ENCODE data around the gene SPNS3. TPM values are rescaled to one million over a fixed set of nuclear protein-coding genes. Genes with fewer than 3 reads are reported as not detected.
A peak's percentile ranks its signal among the peaks of the same experiment; 100 is the strongest.

SPNS3 gene
- total RNA-seq, 2 donors from 2014 or later, result 0.90 to 1.0 TPM

DNA sequence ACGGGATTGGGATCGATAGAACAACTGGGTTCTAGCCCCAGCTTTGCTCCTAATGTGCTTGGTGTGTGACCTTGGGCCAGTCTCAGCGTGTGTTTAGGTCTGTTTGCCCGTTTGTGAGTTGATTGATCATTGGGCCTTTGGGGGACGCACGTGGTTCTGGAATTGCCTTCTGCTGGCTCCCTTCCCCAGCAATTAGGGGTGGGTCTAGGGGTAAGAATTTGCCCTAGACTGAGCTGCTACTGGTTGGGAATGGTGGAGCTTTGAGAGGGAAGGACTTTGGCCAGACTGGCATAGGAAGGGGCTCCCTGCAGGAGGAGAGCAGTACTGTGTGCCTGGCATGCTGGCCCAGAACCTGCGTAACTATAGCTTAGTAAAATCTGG is 66.4 kb downstream of the SPNS3 start:
- DNase-seq, result no peak
- H3K4me3 ChIP-seq, result peak overlapping the region; percentile 43
- H3K9ac ChIP-seq (ENCODE audit: low read depth in 2 of 2, low read length in 2 of 2), result peak overlapping the region; percentile 24 to 34
- H3K27ac ChIP-seq, result peak overlapping the region; percentile 12
- peaks cover 4% of the 10 kb centered on the region for H3K4me1 ChIP-seq
- H3K27me3 ChIP-seq, result peaks cover 10% of the 10 kb centered on the region
- H3K9me3 ChIP-seq, result no peaks in the 10 kb centered on the region
- intact Hi-C loops (cut with DNase I), result no loop called here
- H3K36me3 ChIP-seq, result no peaks in the 10 kb centered on the region
- TF ChIP-seq, protein P1, sequence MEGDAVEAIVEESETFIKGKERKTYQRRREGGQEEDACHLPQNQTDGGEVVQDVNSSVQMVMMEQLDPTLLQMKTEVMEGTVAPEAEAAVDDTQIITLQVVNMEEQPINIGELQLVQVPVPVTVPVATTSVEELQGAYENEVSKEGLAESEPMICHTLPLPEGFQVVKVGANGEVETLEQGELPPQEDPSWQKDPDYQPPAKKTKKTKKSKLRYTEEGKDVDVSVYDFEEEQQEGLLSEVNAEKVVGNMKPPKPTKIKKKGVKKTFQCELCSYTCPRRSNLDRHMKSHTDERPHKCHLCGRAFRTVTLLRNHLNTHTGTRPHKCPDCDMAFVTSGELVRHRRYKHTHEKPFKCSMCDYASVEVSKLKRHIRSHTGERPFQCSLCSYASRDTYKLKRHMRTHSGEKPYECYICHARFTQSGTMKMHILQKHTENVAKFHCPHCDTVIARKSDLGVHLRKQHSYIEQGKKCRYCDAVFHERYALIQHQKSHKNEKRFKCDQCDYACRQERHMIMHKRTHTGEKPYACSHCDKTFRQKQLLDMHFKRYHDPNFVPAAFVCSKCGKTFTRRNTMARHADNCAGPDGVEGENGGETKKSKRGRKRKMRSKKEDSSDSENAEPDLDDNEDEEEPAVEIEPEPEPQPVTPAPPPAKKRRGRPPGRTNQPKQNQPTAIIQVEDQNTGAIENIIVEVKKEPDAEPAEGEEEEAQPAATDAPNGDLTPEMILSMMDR (IDR thresholded peaks at IDR 0.05), result no peak

DNA sequence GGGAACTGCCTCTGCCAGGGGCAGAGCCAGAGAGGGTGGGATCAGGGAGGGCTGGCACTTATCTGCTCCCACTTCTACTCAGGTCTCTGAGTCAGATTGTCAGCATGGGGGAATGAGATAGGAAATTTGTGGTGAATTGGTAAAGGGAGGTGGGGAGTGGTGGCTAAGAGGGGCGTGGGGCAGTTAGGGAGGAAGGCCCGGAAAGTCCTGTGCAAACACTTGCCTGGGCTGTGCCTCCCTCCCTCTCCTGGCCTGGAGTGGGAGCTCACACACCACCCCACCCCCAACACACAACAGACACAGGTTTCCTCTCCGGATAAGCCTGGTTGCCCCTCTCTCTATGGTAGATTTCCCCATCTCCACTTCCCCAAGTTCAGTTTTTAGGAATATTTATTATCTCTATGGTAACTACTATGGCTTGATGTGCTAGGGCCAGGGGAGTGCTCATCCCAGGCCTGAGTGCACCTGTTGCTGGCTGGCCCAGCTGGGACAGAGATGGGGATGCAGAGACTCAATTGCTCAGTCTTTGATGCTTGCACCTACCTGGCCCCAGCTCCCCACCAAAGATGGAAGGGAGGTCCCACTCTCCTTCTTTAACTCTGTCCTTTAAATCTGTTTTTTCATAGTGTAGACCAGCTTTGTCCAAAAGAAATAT is 67.7 kb downstream of the SPNS3 start:
- H3K27me3 ChIP-seq, result peaks cover 10% of the 10 kb centered on the region

DNA sequence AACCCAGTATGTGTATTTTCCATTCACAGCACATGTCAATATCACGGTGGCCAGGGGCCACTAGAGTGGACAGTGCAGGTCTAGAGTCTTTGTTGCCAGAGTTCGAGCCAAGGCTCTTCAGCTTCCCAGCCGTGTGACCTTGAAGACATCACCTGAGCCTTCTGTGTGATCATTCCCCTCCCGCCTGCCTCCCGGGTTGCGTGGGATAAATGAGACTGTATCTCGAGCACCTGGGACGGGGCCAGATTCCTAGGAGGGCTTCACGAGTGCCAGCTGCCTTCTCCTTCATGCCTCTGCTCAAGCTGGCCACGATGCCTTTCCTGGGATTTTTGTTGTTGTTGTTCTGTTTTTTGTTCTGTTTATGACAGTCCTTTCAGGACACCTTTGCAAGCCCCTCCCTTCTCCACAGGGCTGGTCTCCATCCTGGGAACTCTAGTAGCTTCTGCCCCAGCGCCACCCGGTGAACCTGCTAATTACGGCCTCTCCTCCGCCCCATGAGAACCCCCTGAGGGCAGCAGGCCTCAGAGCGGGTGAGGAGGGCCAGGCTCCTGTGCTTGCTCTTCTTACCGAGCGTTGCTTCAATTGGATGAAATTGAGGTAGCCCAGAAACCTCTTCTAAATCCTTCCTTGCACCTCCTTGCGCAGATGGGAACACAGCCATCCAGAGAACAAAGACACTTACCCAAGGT is 68.9 kb downstream of the SPNS3 start:
- TF ChIP-seq, protein P1 (IDR thresholded peaks at IDR 0.05), result no peak
- H3K27me3 ChIP-seq, result peaks cover 10% of the 10 kb centered on the region
- no peaks in the 10 kb centered on the region for H3K9me3 ChIP-seq
- no peak overlapping the region for H3K9ac ChIP-seq (ENCODE audit: low read depth in 2 of 2, low read length in 2 of 2)
- intact Hi-C loops (cut with DNase I), result no loop called here
- DNase-seq, result no peak
- no peak overlapping the region for H3K4me3 ChIP-seq
- H3K4me1 ChIP-seq, result peaks cover 4% of the 10 kb centered on the region
- no peak overlapping the region for H3K27ac ChIP-seq
- no peaks in the 10 kb centered on the region for H3K36me3 ChIP-seq

More for the DNA sequence above, 67.7 kb downstream of the SPNS3 start:
- Histone ChIP-seq H3K4me1 (peaks cover 4% of the 10 kb centered on the region), H3K9ac (ENCODE audit: low read depth in 2 of 2, low read length in 2 of 2) (peak overlapping the region in 1 of 2 donors; percentile 12), H3K36me3 (no peaks in the 10 kb centered on the region), H3K4me3 (no peak overlapping the region), H3K9me3 (no peaks in the 10 kb centered on the region), H3K27ac (no peak overlapping the region)
- TF ChIP-seq, protein P1 (IDR thresholded peaks at IDR 0.05), result no peak
- DNase-seq, result no peak
- intact Hi-C loops (cut with DNase I), result no loop called here

DNA sequence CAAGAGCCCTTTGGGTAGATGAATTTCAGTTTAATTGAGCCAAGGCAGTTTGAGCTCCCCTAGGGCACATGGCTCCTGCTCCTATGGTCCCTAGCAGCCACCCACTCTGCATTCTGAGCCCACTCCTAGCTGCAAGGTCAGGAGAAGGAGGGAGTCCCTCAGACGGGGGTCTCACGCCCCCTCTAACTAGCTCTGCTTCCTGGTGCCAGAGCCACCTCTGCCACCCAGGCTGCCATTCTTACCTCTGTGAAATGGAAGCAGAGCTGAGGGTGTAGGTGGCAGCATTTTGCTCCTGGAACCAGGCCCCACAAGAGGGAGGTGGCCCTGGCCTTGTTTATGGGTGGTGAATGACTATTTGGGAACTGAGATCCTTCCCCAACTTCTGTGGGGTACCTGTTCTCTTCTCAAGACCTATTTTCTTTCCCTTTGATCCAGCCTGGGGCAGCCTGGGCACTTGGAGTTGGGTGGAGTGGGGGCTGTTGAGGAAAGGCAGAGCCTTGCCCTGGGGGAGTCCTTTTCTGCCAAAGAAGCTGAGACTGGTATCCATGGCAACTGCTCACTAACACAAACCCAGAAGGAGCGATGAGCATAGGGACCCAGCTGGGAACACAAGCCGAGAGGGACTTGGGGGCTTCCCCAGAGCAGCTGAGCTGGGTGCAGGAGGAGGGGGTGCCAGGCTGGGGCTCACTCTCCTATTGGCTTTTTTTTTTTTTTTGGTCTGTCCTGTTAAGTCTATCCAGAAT is 69.7 kb downstream of the SPNS3 start:
- Histone ChIP-seq H3K27ac (no peak overlapping the region), H3K9me3 (no peaks in the 10 kb centered on the region), H3K36me3 (no peaks in the 10 kb centered on the region), H3K9ac (ENCODE audit: low read depth in 2 of 2, low read length in 2 of 2) (no peak overlapping the region), H3K4me1 (no peaks in the 10 kb centered on the region), H3K27me3 (peaks cover 10% of the 10 kb centered on the region), H3K4me3 (no peak overlapping the region)
- no peak for DNase-seq
- TF ChIP-seq, protein P1 (IDR thresholded peaks at IDR 0.05), result no peak
- intact Hi-C loops (cut with DNase I), result no loop called here

DNA sequence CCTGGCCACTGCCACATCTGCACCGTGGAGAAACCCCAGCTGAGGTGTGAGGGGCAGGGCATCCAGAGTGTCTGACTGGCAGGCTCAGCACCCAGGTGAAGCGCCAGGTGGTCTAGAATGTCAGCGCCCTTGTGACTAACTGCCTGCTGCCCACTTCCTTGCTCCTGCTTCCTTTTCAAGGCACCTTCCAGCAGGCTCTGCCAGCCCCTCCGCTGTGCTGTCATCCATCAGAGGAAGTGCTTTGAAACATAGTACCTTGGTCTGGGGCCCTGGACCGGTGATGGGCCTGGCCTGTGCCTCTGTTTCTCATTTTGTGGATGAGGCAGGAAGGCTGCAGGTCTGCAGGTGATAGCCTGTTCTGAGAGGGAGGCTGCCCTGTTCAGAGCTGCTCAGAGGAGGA is 70.4 kb downstream of the SPNS3 start:
- peaks cover 10% of the 10 kb centered on the region for H3K27me3 ChIP-seq
- no peak overlapping the region for H3K4me3 ChIP-seq

More for the DNA sequence above, 70.4 kb downstream of the SPNS3 start:
- TF ChIP-seq, protein P1 (IDR thresholded peaks at IDR 0.05), result no peak
- intact Hi-C loops (cut with DNase I), result no loop called here
- Histone ChIP-seq H3K36me3 (no peaks in the 10 kb centered on the region), H3K4me1 (no peaks in the 10 kb centered on the region), H3K9me3 (no peaks in the 10 kb centered on the region), H3K9ac (ENCODE audit: low read depth in 2 of 2, low read length in 2 of 2) (no peak overlapping the region), H3K27ac (no peak overlapping the region)
- no peak for DNase-seq
